DMS153 treated with DMSO at 0.1 percent for 48 hours (cell line): ENCODE data around the gene TMEM176A.
"Not testable (repeated sequence)": the region's sequence is repeated elsewhere in the genome, so short reads cannot be mapped to it uniquely, and the experiment has no call there.

Experiments
- DNase-seq: peaks from one replicate; lab custom pipeline; 2025; ENCODE audit not compliant: unreplicated experiment; lab: John Stamatoyannopoulos, UW

TMEM176A gene, protein sequence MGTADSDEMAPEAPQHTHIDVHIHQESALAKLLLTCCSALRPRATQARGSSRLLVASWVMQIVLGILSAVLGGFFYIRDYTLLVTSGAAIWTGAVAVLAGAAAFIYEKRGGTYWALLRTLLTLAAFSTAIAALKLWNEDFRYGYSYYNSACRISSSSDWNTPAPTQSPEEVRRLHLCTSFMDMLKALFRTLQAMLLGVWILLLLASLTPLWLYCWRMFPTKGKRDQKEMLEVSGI

DNA sequence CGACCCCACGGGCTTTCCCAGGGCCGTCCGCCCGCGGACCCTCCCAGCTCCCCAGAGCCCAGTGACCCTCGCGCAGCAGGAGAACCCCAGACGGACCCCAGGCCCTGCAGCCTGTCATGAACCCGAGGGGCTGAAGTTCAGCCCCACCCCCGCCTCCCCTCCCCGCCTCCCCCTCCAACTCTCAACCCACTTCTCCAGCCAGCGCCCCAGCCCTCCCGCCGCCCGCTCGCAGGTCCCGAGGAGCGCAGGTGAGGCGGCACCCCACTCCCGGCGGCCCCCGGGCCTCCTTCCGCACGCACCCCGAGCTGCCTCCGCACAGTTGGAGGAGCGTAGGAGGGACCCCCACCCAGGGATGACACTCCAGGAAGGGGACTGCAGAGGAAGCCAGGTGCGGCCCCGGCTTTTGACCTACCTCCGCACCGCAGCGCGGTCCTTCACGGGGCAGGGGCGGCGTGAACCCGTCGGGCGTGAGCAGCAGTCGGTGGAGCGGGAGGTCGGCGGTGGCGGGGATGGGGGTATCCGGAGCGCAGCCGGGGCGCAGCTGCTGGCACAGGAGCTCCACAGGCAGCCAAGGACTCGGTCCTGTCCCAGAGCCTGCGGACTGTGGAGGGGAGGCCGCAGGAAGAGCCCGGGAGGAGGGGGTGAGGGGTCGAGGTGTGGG is at the start of gene TMEM176A:
Gene TMEM176A, plus strand, starts transcription at position 189 of the 661 bp plus-strand sequence. CDS start 782 bp downstream, outside the sequence.
- DNase-seq = no peak

DNA sequence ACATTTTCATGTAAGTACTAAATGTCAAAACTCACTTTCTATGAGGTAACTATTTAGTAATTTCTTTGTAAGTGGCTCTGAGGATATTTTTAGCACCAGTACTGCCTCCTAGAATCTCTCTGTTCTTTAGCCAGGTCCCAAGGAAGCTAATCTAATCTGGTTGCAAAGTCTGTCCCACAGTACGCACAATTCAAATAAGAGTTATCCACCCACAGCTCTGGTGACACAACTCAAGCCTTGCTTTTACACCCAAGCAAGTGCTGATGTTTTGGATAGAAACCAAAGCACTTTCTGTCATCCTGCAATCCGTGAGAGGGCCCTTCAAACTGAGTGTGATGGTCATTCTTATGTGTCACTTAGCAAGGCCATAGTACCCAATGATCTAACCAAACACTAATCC is 48.9 kb upstream of the TMEM176A start:
- DNase-seq = no peak

DNA sequence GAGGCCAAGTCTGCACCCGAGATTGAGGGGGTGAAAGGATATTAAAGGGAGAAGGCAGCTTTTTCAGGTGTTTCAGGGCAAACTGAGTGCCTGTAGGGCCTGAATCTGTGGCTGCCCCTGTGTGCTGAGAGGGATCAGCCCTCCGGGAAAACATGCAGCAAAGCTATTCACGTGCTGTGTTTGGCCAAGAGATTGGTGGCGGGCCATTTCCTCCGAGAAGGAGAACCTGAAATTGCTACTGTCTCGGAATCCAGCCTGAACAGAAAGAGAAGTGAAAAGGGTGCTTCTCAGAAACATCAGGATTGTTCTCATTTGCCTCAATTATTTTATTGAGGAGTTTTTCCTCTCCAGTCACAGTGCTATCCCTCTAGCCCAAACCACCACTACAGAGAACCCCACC is 47.3 kb upstream of the TMEM176A start:
- DNase-seq = no peak

DNA sequence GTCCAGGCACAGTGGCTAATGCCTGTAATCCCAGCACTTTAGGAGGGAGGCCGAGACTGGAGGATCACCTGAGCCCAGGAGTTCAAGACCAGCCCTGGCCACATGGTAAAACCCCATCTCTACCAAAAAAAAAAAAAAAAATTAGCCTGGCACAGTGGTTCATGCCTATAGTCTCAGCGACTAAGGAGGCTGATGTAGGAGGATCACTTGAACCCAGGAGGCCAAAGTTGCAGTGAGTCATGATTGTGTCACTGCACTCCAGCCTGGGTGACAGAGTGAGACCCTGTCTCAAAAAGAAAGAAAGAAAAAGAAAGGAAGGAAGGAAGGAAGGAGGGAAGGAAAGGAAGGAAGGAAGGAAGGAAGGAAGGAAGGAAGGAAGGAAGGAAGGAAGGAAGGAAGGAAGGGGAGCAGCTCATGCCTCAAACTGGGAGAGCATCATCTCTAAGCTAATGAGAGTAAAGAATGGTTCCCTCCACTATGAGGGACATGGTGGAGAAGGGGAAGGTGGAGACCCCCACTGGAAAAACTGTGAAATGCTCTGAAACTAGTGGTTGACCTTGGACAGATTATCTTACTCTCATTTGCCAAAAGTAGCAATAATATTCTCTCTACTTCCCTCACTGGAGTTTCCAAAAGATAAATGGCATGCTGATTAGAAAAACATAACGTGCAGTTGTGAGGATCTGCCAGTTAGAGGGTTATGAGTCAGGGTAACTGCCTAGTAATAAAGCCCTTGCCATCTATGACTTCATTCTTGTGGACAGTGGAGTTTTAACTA is 46.6 kb upstream of the TMEM176A start:
- no peak for DNase-seq

DNA sequence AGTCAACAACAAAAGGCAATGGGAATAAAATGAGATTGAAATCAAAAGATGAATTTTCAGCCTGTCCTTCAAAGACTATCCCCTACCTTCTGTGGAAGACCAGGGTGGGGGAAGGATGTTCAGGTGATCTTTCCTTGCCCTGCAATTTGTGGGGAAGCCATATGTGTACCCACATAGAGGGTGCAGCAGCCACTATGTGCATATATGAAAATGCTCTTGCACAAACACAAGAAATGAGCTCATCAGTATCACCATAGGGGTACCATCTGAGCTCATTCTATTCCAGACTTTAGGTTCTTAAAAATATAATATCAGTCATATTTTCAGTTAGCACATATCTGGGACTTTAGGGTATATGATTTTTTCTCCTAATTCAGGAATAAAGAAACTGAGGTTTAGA is 45.6 kb upstream of the TMEM176A start:
- DNase-seq = no peak

DNA sequence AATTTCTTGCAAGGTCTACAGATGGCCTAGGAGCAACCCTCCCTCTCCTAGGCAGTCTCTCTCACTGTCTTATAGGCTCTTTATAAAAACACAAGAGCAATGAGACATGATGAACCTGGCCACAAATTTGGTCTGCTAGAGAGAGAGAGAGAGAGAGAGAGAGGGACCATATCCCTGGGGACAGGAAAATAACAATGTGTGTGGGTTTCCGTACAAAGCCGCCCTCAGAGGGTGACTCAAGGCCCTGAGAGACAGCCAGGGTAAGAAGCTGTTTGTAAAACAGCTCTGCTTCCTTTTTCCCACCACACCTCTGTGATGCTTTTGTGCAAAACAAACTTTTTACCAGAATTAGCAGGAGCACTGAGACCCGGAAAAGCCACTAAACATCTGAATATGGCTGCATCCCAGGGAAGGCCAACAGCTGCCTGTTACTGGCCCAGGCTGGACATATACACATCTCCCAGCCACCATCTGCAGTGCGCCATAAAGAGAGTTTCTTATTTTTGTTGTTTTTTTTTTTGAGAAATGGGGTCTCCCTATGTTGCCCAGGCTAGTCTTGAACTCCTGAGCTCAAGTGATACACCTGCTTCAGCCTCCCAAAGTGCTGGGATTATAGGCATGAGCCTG is 45.0 kb upstream of the TMEM176A start:
- DNase-seq = no peak

DNA sequence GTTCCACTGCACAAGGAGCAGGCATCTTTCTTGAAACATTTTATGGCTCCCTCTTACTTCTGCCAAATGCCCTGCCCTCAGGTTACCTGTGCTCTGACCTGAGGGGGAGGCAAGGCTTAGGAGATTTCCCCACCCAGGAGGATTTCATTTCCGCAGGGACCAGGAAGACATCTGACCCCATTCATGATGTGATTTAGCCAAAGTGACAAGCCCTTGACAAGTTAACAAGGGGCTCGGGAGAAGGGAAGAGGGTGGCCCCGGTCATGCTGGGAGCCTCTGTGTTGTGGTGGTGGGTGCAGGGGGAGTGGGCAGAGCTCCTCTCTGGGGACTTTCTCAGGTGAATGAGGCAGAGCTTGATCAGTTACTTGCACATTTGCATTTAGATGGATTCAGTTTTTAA is 44.4 kb upstream of the TMEM176A start:
- no peak for DNase-seq

DNA sequence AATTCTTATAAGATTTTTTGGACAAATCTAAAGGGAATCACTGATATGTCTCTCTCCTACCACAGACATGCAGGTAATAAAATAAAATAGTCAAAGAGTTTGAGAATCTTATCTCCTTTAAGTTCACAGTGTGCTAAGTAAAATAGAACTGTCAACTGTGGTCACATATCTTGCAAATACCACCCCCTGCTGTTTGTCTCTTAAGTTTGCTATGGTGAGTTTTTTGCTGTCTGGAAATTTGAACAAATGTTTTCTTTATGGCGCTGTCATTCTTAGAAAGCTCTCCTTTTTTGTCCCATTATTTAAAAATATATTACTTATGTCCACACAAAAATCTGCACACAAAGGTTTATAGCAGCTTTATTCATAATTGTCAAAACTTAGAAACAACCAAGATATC is 43.7 kb upstream of the TMEM176A start:
- DNase-seq = no peak

DNA sequence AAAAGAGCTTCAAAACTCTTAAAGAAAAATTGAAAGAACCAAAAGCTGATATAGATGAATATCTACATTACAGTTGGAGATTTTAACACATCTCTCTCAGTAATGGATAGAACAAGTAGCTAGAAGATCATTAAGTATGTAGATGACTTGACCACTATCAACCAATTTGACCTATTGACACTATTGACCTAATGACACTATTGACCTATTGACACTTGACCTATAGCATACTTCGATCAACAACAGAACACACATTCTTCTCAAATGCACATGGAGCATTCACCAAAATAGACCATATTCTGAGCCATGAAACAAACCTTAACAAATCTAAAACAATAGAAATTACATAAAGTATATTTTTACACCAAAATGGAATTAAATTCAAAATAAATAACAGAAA is 41.1 kb upstream of the TMEM176A start:
- no peak for DNase-seq

DNA sequence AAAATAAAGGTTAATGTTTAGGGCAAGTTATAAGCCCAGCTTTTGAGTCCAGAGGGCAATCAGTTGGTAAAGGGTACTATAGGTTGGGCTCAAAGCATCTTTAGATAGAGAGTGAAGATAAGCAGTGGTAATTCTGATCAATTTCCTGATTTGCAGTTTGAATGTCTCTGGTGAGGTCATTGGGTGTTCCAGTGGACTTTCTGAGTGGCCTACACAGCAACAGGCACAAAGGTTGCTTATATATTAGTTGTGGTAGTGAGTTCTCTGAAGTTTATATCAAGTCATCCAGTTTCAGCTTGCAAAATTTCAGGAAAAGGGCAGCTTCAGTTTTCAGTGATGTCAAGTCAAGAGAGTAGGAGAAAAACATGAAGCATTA is 34.2 kb upstream of the TMEM176A start:
- DNase-seq = no peak

DNA sequence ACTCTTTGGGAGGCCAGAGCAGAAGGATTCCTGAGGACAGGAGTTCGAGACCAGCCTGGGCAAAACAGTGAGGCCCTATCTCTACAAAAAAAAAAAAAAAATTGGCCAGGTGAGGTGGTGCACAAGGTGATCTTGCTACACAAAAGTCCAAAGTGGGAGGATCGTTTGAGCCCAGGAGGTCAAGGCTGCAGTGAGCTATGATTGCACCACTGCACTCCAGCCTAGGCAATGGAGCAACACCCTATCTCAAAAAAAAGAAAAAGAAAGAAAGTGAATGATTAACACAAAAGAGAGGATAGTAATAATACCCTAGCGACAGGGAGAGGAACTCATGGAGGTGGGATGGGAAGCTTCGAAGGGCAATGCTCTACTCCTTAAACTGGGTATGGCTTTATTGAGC is 30.8 kb upstream of the TMEM176A start:
- no peak for DNase-seq

DNA sequence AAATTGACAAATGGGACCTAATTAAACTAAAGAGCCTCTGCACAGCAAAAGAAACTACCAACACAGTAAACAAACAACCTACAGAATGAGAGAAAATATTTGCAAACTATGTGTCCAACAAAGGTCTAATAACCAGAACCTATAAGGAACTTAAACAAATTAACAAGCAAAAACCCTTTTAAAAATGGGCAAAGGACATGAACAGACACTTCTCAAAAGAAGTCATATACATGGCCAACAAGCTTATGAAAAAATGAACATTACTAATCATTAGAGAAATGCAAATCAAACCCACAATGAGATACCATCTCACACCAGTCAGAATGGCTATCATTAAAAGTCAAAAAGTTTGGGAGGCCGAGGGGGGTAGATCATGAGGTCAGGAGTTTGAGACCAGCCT is 26.4 kb upstream of the TMEM176A start:
- not testable (repeated sequence) for DNase-seq

DNA sequence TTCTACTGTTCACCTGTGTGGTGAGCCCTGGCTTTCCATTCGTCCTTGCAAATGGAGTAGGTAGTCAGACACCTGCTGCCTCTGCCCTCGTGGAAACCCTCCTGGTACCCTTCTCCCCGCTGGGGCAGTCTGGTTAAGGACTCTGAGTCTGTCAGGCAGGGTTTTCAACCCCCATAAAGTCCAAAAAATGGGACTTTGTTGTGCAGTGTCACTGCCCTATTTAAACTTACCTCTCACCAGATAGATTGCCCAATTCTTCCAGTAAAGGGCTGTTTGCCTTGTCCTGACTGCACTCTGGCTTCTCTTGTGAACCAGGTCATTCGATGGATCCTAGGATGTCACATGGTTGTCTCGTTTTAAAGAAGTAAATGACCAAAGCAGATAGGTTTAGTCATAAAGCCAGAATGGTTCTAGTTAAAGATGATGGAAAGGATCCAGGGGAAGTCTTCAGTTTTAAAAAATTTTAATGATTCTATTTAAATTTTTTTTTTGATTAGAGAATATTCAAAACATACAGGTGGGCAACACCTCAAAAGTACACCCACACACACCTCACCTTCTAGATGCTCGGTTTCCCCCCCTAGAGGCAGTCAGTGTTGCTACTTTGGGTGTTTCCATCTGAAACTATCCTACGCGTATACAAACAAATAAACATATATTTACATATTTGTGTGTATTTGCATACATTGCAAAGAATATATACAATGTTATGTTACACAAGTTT is 22.4 kb upstream of the TMEM176A start:
- DNase-seq = no peak

DNA sequence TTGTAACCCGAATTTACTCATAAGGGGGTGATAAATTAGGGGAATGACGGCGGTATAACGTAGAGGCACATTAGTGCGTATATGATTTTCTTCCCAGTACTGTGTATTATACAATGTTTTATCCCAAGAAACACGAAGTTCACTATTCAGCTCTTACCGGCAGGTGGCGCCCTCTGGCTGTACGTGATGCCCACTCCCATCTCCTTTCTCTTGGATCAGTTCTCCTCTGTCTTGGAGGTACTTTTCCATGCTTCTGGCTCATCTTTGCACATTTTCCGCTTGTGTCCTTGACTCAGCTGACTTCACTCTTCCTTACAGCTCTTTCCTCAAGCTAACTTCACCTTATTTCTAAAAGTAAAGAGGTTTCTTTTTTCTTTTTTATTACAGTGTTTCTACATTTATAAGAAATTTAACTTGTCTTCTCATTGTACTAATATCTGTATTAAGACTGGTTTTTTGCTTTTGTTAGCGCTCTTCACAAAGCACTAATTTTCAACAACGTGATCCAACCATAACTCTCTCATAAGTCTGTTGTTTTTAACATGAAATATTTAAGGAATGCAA is 21.7 kb upstream of the TMEM176A start:
- peak; percentile 74 for DNase-seq

DNA sequence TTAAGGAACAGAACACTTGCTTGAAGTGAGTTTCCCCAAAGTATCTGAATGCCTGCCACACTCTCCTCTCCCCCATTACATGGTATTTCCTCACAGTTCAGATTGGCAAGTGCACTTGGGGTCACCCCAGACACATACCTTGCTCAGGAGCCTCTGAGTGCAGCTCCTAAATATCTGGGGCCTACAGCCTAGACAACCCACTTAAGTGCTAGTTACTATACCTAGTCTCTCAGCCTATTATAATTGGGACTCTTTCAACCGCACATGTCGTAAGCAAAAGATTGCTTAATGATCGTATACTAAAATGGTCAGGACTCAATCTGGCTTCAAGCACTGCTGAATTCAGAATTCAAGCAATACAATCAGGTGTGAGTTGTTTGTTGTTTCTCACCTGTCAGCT is 20.3 kb upstream of the TMEM176A start:
- DNase-seq = no peak

DNA sequence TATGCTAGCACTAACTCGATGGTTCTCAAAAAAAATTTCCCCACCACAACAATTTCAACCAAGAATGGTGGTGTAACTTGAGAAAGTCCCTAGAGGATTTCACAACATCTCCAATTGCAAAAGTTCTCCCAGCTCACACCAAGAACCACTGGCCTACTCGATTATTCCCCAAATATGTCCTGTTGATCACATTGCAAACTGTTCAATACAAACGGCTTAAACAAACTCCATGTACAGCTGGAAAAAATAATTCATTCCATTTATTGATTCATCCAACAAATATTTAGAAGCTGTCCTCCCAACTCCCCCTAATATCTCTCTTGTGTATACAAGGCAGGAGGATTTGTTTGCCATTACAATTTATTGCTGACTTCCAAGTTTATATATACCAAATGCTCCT is 19.5 kb upstream of the TMEM176A start:
- DNase-seq = no peak

DNA sequence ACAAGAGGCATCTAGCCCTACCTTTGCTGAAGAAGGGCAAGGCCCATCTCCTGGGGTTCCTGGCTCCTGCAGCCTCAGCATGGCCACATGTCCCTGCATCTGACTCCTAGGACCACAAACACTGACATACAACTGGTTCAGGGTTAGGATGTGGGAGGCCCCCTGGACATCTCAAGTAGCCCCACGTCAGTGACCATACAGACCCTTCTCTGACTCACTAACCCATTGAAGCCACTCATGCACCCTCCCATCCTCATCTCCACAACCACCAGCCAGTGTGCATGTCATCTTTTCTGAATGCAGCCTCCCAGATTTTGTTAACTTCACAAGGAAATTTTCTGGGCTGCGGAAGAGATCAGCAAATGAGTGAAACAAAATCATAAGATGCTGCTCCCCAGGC is 18.6 kb upstream of the TMEM176A start:
- DNase-seq = no peak

DNA sequence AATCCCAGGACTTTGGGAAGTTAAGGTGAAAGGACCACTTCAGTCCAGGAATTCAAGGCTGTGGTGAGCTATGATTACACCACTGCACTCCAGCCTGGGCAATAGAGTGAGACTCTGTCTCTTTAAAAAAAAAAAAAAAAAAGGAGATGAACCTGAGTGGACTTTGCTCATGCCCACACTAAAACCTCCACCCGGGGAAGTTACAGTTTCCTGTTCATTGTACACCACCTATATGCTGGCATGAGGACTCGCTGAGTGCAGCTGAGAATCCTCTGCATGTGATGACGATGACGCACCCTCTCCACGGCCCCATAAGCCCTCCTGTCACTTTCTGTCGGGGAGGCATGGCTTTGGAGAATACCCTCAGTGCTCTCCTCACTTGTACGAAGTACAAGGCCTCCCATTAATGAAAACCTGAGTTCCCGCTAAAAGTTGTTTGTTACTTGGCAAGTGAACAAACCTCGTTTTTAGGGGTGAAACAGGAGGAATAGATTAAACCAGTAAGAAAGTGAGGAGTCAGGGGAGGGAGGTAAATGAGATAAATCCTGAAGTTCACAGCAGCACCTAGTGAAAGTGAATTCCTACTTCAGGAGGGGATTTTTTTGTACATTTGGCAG is 16.3 kb upstream of the TMEM176A start:
- no peak for DNase-seq

DNA sequence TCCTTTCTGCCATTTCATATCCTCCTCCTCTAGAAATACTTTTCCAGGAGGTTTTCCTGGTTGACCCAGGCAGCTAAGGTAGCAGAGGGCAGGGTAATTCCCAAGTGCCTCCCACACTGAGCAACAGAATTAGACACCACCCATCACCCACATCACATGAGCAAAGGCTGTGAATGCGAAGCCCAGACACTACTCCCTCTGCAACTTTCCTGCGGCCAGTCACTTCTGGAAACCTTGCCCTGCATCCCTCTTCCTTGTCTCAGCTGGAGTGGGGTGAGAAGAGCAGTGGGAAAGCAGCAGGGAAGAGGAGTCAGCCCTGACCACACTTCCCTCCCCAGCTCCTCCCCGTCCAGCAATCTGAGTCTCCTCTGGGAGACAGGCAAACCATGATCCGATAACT is 15.6 kb upstream of the TMEM176A start:
- no peak for DNase-seq
